Measurements from ENCODE around the gene LRRN4.

DNA sequence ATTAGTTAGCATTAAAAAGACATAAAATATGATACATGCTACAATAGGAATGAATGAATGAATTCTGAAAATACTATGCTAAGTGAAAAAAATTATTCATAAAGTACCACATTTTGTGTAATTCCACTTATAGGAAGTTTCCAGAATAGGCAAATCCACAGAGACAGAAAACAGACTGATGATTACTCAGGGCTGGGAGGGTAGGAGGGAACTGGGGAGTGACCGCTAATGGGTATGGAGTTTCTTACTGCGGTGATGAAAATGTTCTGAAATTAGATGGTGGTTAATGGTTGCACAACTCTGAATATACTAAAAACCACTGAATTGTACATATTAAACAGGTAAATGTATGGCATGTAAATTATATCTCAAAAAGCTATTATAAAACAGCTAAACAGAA, 46.4 kb upstream of the LRRN4 start:
- TF ChIP-seq POLR2A (IDR thresholded peaks at IDR 0.05; ENCODE audit: control extremely low read depth in 1 of 2, low read depth in 2 of 2, low read length in 2 of 2) (no peak), CHD2 (IDR thresholded peaks at IDR 0.05; ENCODE audit: low read length) (no peak), JUN (IDR thresholded peaks at IDR 0.05; ENCODE audit: low read depth, low read length) (no peak), SIN3A (conservative IDR thresholded peaks at IDR 0.05 in 1 of 2, IDR thresholded peaks at IDR 0.05 in 1 of 2; ENCODE audit: low read depth in 1 of 2, low read length in 2 of 2) (no peak), SP1 (IDR thresholded peaks at IDR 0.05; ENCODE audit: low read depth, low read length) (no peak), BRCA1 (IDR thresholded peaks at IDR 0.05; ENCODE audit: low read depth, low read length) (no peak), JUND (IDR thresholded peaks at IDR 0.05; ENCODE audit: low read length) (no peak), EZH2 (IDR thresholded peaks at IDR 0.05; ENCODE audit: low read depth, low read length, severe bottlenecking) (no peak), CBX8 (IDR thresholded peaks at IDR 0.05; ENCODE audit: borderline replicate concordance, low read depth, low read length) (no peak), POLR2AphosphoS5 (IDR thresholded peaks at IDR 0.05; ENCODE audit: low read depth, low read length) (no peak), CREB1 (IDR thresholded peaks at IDR 0.05) (no peak)
- TF ChIP-seq, protein P1, sequence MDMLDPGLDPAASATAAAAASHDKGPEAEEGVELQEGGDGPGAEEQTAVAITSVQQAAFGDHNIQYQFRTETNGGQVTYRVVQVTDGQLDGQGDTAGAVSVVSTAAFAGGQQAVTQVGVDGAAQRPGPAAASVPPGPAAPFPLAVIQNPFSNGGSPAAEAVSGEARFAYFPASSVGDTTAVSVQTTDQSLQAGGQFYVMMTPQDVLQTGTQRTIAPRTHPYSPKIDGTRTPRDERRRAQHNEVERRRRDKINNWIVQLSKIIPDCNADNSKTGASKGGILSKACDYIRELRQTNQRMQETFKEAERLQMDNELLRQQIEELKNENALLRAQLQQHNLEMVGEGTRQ (IDR thresholded peaks at IDR 0.05; ENCODE audit: low read length) = no peak
- TF ChIP-seq, protein P2, sequence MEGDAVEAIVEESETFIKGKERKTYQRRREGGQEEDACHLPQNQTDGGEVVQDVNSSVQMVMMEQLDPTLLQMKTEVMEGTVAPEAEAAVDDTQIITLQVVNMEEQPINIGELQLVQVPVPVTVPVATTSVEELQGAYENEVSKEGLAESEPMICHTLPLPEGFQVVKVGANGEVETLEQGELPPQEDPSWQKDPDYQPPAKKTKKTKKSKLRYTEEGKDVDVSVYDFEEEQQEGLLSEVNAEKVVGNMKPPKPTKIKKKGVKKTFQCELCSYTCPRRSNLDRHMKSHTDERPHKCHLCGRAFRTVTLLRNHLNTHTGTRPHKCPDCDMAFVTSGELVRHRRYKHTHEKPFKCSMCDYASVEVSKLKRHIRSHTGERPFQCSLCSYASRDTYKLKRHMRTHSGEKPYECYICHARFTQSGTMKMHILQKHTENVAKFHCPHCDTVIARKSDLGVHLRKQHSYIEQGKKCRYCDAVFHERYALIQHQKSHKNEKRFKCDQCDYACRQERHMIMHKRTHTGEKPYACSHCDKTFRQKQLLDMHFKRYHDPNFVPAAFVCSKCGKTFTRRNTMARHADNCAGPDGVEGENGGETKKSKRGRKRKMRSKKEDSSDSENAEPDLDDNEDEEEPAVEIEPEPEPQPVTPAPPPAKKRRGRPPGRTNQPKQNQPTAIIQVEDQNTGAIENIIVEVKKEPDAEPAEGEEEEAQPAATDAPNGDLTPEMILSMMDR (IDR thresholded peaks at IDR 0.05; ENCODE audit: control extremely low read depth in 1 of 3, insufficient read depth in 1 of 3, low read depth in 1 of 3, low read length in 3 of 3) = no peak
- TF ChIP-seq, protein P3, sequence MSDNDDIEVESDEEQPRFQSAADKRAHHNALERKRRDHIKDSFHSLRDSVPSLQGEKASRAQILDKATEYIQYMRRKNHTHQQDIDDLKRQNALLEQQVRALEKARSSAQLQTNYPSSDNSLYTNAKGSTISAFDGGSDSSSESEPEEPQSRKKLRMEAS (IDR thresholded peaks at IDR 0.05) = no peak

All from H1 (cell line).